LNCAP (cell line): ENCODE results near the gene RPL38.

ENCODE experiments used
- CTCF ChIP-seq: fragments of 450-650 bp; IDR thresholded peaks from 2 replicates; pipeline ENCODE4 v1.5.1; 2017; ENCODE audit warnings: mild to moderate bottlenecking

RPL38 gene

GRCh38 chr17:74231928-74232907, 28.7 kb downstream of the RPL38 start:
- no peak for TF ChIP-seq CTCF

GRCh38 chr17:74233937-74234336, 30.5 kb downstream of the RPL38 start:
- TF ChIP-seq CTCF = no peak

GRCh38 chr17:74234486-74234885, 31.0 kb downstream of the RPL38 start:
- TF ChIP-seq CTCF = no peak

- no peak for TF ChIP-seq CTCF
These were observed 31.6 kb downstream of the RPL38 start for GRCh38 chr17:74235040-74235581.

GRCh38 chr17:74235911-74236371, 32.5 kb downstream of the RPL38 start:
- no peak for TF ChIP-seq CTCF

- no peak for TF ChIP-seq CTCF
These were observed 33.8 kb downstream of the RPL38 start for GRCh38 chr17:74237321-74237720.

- TF ChIP-seq CTCF = no peak
These were observed 35.7 kb downstream of the RPL38 start for GRCh38 chr17:74239172-74239571.
